HG02840 (cell line): Measurements from ENCODE around the gene UBE2E3.
"Not testable (repeated sequence)": the region's sequence is repeated elsewhere in the genome, so short reads cannot be mapped to it uniquely, and the experiment has no call there.

Experiments used
- ATAC-seq: cut with Tn5 transposase; IDR thresholded peaks from one replicate; pipeline ENCODE4 v1.9.1; 2021; ENCODE audit warnings: mild to moderate bottlenecking, moderate library complexity, moderate number of reproducible peaks; ENCODE audit not compliant: unreplicated experiment, low FRiP score

UBE2E3 gene

DNA sequence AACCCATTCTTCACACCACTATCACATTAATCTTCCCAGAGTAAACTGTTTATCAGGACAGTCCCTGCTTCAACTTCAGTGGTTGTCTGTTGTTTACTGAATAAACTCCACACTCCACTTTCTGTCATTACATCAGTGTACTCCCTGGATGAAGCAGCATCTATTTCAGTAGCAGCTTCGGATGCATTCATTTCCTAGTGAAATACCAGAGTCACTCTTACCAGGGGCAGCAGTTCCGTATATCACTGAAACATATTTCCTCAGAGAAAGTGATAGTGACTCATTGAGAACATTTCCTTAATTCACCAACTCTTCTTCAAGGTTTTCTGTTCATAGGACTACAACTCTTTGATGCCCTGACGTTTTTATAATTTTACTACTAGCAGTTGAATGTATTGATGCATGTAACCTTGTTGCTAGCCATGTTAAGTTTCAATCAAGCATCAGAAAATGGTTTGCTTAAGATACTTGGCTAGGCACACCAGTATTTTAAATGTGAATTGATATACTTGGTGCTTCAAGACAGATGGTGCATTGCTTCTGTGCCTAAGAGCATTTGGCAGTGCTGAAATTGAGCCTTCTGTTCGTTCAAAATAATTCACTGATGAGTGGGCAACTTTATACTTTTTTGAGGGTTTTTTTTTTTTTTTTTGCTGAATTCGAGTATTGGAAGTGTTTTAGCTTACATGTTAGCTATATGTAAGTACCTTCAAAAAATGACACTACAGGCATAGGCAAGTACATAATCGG lies 92.3 kb downstream of the UBE2E3 start:
- ATAC-seq, result no peak

DNA sequence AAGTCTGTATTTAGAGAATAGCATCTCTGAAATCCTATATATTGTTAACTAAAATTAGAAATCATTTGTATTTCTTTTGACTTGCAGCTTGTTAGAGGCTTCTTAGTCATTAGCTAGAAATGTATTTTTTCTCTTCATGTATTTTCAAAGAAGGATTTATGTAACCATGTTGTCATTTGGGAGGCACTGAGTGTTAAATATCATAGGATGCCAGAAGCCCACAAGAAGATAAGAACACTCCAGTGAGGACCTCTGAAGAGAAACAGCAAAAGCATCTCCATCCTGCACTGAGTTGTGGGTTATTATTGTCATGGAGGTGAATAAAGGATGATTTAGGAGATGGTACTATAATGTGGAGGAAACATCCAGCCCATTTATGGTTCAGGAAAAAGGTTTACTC lies 93.5 kb downstream of the UBE2E3 start:
- ATAC-seq, result no peak

DNA sequence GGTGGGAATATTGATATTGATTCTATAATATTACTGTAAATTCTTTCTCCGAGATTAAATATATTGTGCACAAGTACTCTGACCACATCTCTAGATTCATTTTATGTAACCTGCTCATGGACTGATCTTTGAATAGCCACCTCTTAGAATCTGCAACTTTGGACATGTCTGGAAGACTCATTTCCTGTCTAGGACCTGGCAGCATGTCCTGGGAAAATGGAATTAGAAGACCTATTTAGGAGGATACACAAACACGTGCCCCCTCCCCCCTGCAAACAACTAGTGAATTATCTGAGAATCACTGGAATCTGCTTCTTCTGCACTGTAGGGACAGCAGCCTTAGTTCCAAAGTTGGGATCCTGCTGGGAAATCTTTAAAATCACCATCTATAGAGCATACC lies 94.1 kb downstream of the UBE2E3 start:
- ATAC-seq, result no peak

DNA sequence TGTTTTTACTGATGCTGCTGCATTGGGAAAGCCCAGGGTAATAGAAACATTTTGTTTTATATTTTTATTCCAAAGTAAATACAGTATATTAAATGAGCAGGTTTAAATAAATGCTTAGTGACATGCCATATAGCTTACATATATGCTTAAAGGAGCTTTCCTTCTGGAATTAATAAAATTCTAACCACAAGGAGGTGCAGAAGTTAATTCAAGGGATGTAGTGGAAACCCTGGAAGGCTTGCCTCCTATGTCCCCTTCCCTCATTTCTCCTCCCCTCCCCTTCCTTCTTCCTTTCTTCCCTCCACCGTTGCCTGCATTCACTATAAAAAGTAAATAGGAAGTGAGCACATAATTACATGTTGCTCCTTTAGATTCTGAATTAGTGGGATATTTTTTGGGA lies 96.3 kb downstream of the UBE2E3 start:
- ATAC-seq, result no peak

DNA sequence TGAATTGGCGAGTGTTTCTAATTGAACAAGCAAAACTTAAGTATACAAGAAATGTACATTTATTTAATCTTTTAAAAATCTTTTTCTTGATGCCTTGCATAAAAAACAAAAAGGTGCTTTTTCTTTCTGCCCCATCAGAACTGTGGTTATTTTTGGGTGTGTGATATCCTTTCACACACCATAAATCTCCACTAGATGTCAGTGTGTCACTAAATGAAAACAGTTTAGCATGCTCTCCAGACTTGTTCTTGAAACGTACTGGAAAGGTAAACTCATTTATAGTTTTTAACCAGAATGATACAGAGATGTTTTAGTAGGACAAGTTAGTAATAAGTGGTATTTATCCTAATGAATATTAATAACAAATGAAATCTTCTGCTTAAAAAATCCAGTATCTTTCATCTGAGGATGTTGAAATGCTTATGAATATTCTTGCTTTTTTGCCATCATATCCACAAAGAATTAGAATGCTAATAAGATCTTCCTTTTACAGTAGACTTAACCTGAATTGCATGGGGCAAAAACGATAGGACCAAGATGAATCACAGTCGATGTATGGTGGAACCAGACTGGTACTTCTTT lies 96.8 kb downstream of the UBE2E3 start:
- peak; percentile 74 for ATAC-seq

DNA sequence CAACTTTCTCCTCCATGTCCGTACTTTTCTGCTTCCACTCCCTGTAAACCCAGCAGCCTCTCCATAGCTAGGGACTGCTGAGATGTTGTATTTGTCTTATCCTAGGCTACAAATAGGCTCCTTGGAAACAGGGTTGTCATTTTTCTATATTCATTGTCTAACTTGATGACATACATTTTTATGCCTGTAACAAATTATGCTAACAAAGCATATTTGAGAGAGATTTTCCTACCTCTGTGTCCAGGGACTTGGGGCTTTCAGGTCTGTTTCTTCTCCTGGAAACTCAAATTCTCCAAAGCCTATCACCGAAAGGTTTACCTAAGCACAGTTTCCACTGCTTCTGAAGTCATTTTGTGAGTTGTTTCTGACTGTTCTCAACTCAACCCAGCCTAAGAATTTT lies 102.7 kb downstream of the UBE2E3 start:
- no peak for ATAC-seq

DNA sequence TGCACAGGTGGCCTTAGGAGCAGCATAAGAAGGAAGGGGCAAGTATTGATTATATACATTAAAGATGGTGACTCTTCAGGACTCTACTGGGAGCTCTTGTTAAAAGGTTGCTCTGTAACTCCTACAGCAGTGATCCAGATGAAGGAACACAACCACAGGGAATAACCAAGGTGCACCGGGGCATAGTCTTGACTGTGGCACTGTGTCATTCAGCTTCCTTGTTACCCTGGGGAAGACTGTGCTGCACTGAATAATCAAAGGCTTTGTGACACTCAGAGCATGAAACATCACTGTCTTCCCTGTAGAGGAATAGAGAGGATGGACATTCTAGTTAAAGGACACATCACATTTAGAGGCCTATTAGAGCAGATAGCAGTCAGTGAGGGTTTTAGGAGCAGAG lies 105.3 kb downstream of the UBE2E3 start:
- ATAC-seq, result no peak

DNA sequence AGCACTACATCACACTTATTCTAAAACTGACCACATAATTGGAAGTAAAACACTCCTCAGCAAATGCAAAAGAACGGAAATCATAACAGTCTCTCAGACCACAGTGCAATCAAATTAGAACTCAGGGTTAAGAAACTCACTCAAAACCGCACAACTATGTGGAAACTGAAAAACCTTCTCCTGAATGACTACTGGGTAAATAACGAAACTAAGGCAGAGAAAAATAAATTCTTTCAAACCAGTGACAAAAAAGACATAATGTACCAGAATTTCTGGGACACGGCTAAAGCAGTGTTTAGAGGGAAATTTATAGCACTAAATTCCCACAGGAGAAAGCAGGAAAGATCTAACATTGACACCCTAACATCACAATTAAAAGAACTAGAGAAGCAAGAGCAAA lies 111.5 kb downstream of the UBE2E3 start:
- not testable (repeated sequence) for ATAC-seq

DNA sequence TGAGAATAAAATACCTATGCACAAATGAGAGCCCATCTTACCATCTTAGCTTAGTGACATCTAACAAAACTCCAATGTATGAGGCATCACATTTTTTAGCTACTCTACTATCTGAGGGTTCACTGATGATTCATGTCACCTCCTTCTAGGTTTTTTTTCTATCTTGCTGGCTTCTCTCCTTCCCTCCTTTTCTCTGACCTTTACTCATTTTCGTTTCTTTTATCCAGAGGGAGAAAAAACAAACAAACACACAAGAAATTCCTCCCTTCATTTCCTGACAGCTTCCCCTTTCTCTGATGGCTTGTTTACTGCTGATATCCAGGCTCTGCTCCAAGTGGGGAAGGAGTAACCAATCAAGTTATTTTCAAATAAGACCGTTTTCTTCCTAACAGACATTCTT lies 115.1 kb downstream of the UBE2E3 start:
- no peak for ATAC-seq

DNA sequence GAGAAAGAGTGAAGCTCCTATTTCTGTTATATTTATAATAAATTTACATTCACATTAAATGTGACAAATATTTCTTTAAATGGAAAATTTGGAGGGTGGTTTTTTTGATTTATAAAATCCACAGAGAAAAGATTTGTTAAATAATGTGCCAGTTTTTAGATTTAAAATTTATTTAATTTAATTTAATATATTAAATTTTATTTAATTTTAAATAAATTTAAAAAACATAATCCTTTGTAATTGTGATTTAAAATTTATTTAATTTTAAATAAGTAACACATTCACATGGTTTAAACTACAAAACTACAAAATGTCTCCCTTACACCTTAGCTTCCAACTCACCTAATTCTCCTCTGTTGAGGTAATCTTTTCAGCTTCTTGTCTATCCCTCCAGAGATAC lies 123.3 kb downstream of the UBE2E3 start:
- no peak for ATAC-seq

DNA sequence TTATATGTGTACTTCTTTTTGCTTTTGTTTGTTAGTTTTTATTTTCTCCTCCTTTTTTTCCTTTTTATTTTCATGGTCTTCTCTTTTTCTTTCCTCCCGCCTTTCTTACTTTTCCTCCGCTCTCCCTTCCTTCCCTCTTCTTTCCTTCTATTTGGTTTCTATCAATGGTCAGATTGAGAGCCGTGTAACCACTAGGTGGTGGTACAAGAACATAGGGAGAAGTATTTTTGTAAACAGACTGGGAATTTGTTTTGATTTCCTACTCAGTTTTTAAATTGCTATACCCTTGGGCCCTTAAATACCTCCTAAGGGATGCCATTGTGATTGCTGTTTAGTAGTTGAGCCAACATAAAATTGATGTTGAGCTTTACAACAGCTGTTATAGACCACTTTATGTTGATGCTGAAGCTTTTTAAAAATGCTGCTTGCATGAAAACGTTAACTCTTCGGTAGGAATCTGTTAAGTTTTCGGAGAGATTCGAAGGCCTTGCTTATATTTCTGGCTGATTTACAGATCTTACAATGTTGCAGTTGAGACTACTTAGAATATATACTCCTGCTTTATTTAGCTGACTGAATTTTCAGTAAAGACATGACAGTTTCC lies 124.2 kb downstream of the UBE2E3 start:
- no peak for ATAC-seq

DNA sequence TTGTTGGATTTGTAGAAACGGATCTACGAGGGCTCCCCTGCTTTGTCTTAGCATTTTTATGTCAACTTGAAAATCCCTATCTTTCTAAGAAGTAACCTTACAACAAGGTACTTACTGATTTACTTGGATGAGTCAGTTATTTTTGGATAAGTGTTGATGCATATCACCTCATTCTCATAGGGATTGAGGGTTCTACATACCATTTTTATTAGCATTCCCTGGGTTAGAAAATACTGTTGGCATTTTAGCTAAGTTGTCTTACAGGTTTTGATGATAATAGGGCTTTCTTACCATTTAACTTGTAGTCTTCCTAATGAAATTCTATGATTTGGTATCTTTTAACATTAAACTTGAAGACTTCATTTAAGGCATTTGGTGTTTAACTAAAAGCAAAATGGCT lies 125.2 kb downstream of the UBE2E3 start:
- ATAC-seq, result no peak

DNA sequence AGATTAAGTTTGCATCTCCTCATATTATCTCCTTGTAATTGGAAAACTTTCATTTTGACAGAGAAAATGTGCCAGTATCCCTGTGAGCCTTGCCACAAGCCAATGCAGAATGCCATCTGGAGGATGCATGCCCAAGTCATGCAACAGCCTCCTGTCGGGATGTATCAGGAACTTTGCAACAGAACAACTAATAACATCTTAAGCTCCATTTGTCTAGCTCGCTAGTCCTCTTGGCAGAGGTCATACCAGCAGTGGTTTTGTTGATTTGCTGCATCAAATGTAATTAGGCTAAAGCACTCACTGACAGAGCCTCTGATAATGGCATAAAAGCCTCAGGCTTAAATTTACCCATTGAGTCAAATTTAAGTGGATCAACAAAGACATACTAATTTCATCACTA lies 125.8 kb downstream of the UBE2E3 start:
- no peak for ATAC-seq

DNA sequence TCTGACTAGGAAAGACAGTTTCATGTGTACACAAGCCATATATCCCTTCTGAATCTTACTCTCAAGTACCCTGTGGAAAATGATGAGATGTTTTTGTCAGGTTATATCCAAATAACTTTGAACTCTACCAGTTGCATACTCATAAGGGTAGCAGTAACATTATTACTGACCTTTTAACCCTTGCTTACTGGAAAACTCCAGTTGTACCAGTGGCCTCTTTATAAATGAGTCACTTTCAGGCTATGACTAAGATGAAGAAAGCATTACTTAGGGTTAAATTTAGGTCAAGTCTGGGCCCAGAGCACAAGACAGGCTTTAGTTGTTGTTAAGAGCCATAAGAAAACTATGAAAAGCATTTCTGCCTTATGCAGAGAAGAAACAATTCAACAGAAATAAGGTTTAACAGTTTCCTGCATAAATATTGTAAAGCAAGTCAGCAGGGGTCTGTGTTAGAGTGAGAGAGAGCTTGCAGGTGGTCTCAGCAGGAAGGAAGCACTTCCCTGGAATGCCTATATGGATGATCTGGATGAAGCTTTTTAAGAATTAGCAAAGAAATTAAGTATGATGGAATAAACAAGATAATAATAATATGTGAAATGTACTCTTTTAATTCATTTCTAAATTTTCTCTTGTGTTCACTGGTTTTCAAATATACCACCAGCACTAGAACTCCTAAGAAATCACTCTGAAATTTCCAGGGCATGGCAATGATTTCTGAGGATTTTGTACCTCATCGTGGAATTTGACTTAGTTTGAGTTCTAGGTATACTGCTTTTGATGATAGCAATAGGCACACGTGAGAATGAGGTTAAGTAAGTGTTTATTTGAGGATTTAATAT lies 126.6 kb downstream of the UBE2E3 start:
- ATAC-seq, result peak; percentile 98

DNA sequence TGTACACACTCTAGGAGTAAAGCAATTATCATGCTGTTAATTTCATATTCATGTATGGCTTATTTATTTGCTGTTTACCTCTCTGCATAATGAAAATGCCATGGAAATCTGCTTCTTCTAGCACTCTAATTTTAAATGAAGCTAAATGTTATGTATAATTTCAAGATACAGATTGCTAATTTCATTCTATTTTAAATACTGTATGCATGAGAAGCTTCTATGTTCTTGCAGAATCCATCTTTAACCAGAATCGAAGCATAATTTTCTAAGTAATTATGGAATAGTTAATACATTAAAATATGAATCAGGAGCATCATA lies 127.2 kb downstream of the UBE2E3 start:
- no peak for ATAC-seq

DNA sequence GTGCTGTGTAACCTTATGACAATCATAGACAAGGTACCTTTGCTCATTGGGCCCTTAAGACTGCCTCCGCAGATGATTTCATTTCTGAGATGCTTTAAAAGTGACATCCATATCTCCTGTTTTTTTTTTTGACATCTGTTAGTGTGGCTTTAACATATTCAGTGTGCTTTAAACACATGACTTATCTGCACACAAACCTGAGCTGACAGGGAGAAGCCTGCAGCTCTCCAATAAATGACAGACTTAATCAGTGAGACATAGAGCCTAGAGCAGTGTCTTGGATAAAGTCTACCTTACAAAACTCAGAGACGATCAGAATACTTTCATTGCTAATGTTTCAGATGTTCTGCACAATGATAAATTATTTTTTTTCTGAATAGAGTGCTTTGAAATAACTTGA lies 130.7 kb downstream of the UBE2E3 start:
- no peak for ATAC-seq

DNA sequence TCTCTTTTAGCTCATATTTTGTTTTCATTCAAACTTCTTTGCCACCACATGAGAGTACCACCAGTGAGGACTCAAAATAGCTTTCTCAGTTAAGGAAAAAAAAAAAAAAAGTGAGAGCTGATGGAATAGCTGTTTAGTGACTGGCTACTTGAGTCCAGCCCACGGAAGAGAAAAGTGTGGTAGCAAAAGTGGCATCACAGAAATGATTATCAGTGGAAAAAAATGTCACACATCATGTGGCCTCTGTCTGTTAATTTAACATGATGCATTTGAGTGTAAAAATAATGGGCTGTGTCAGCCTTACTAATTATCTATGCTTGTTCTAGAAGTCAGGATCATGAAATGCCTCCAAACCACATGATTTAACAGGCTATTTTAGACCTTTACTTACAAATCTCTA lies 132.5 kb downstream of the UBE2E3 start:
- ATAC-seq, result no peak
